A549 (cell line): ENCODE measurements around the gene TRAF7.

ENCODE experiments used
- BHLHE40 ChIP-seq: IDR thresholded peaks from 2 replicates; pipeline ENCODE4 v1.6.1; 2012; ENCODE audit warnings: low read depth, low read length, inconsistent platforms
- CTCF ChIP-seq: fragments of >200 bp; sonication (Bioruptor Twin); formaldehyde crosslinking; IDR thresholded peaks from 3 replicates; pipeline ENCODE4 v1.5.1; 2016
- EP300 ChIP-seq, 2 experiments: fragments of >200 bp; sonication (Bioruptor Twin); formaldehyde crosslinking; IDR thresholded peaks; 2 replicates in 1 of 2; 3 replicates in 1 of 2; pipeline ENCODE4 v1.6.1; 2016 to 2017
- MAFK ChIP-seq: fragments of 450-650 bp; IDR thresholded peaks from 2 replicates; pipeline ENCODE4 v1.6.1; 2014; ENCODE audit not compliant: partially characterized antibody
- MAX ChIP-seq: IDR thresholded peaks from 2 replicates; pipeline ENCODE4 v1.6.1; 2012
- MAZ ChIP-seq: fragments of 150-350 bp; IDR thresholded peaks from 2 replicates; pipeline ENCODE4 v1.6.1; 2014; ENCODE audit warnings: antibody characterized with exemption, low read depth, low read length, borderline replicate concordance
- PBX3 ChIP-seq: IDR thresholded peaks from 2 replicates; pipeline ENCODE4 v1.6.1; 2012
- SMC3 ChIP-seq: fragments of >200 bp; sonication (Bioruptor Twin); formaldehyde crosslinking; IDR thresholded peaks from 3 replicates; pipeline ENCODE4 v1.6.1; 2018; ENCODE audit warnings: inconsistent platforms
- TP53 ChIP-seq: fragments of 250-450 bp; sonication (Bioruptor Pico); IDR thresholded peaks from 2 replicates; pipeline ENCODE4 v1.5.0; 2021; ENCODE audit warnings: mild to moderate bottlenecking, moderate library complexity
- ZSCAN20 ChIP-seq: fragments of 250-450 bp; sonication (Bioruptor Pico); IDR thresholded peaks from 2 replicates; pipeline ENCODE4 v1.8.0; 2022; ENCODE audit warnings: mild to moderate bottlenecking, moderate library complexity

GRCh38 chr16:2186505-2186904 lies 30.9 kb downstream of the TRAF7 start:
- TF ChIP-seq TP53 (no peak), CTCF (no peak), PBX3 (no peak), MAFK (no peak), EP300 (IDR thresholded peaks at IDR 0.05) (no peak), MAZ (no peak), SMC3 (no peak), MAX (no peak), BHLHE40 (no peak), ZSCAN20 (CRISPR knock-in tag) (no peak)
